HepG2 (cell line): ENCODE data around the gene RNU4-1.

Source experiments
- CHD4 ChIP-seq: fragments of 200-600 bp; sonication (generic); IDR thresholded peaks from 2 replicates; pipeline ENCODE4 v1.7.0; 2017; ENCODE audit warnings: mild to moderate bottlenecking, low read length, borderline replicate concordance
- NFE2 ChIP-seq: sonication (generic); formaldehyde crosslinking; IDR thresholded peaks from 2 replicates; pipeline ENCODE4 v1.4.0; 2020; ENCODE audit warnings: missing genetic modification reagents
- POLR2A ChIP-seq, 2 experiments: IDR thresholded peaks; 2 replicates each; pipeline ENCODE4 v1.6.1; 2011; ENCODE audit warnings: low read depth in 2 of 2, low read length in 2 of 2, mild to moderate bottlenecking in 1 of 2, moderate library complexity in 1 of 2; ENCODE audit not compliant: insufficient read depth in 1 of 2
- ZNF292 ChIP-seq: sonication (generic); formaldehyde crosslinking; IDR thresholded peaks from 2 replicates; pipeline ENCODE4 v1.8.1; 2022; ENCODE audit warnings: mild to moderate bottlenecking, low read depth, missing genetic modification reagents, borderline replicate concordance
- ZNF317 ChIP-seq: sonication (generic); formaldehyde crosslinking; IDR thresholded peaks from 2 replicates; pipeline ENCODE4 v1.5.0; 2020; ENCODE audit warnings: mild to moderate bottlenecking, missing genetic modification reagents
- TF ChIP-seq, protein P1 (sequence below): IDR thresholded peaks from 2 replicates; pipeline ENCODE4 v1.6.1; 2016; ENCODE audit warnings: missing compliant biosample characterization, missing genetic modification reagents, borderline replicate concordance

GRCh38 chr12:120278137-120279069 is 14.6 kb downstream of the RNU4-1 start:
- TF ChIP-seq ZNF317 (CRISPR knock-in tag) = no peak
- no peak for TF ChIP-seq NFE2 (CRISPR knock-in tag)
- TF ChIP-seq ZNF292 (CRISPR knock-in tag) = no peak
- TF ChIP-seq POLR2A (IDR thresholded peaks at IDR 0.05; ENCODE audit: insufficient read depth in 1 of 2, low read depth in 2 of 2, low read length in 2 of 2) = no peak
- no peak for TF ChIP-seq CHD4
- TF ChIP-seq, protein P1, sequence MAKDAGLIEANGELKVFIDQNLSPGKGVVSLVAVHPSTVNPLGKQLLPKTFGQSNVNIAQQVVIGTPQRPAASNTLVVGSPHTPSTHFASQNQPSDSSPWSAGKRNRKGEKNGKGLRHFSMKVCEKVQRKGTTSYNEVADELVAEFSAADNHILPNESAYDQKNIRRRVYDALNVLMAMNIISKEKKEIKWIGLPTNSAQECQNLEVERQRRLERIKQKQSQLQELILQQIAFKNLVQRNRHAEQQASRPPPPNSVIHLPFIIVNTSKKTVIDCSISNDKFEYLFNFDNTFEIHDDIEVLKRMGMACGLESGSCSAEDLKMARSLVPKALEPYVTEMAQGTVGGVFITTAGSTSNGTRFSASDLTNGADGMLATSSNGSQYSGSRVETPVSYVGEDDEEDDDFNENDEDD (CRISPR knock-in tag) = no peak
